ENCODE results near the gene ZNF451.

The ZNF451 gene

GRCh38 chr6:57094689-57095088 is 4.7 kb downstream of the ZNF451 start:
- DNase-seq (ENCODE audit: low read depth), result no peak

- DNase-seq (ENCODE audit: low read depth), result no peak
Observed at GRCh38 chr6:57097596-57097995, 7.6 kb downstream of the ZNF451 start.

DNA sequence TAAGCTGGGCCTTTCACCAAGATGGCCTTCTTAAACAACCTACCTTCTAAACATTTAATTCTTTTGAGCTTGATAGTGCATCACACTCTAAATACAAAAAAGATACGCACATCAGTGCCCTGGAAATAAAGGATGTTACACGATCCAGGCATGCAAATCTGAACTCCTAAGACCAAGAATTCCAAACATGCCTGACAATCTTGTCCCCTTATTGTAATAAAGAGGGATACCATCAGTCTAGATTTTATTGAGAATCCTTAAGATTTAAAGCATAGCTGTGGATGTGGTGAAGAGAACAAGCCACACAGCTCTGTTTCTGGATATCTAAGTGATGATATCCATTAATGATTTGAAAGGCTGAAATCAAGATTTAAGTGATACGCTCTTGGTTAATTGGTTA is 13.0 kb downstream of the ZNF451 start:
- DNase-seq (ENCODE audit: low read depth), result no peak

DNA sequence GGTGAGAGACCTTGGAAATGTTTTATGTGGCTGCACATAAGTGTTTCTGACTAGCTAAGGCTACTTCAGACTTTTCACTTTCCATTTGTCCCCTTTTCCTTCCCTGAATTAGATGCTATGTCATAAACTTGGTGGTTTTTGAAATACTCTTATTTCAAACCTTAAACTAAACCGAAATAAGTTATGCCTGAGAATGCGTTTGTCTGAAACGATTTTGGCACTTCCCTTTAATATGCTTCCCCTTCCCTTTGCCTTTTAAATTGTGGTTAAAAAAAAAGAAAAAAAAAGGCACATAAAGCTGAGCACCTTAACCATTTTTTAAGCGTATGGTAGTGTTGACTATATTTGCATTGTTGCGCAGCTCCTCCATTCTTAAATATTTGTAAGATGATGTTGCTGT is 14.3 kb downstream of the ZNF451 start:
- DNase-seq (ENCODE audit: low read depth), result no peak

- DNase-seq (ENCODE audit: low read depth), result no peak
Observed at GRCh38 chr6:57106990-57107389, 17.0 kb downstream of the ZNF451 start.

DNA sequence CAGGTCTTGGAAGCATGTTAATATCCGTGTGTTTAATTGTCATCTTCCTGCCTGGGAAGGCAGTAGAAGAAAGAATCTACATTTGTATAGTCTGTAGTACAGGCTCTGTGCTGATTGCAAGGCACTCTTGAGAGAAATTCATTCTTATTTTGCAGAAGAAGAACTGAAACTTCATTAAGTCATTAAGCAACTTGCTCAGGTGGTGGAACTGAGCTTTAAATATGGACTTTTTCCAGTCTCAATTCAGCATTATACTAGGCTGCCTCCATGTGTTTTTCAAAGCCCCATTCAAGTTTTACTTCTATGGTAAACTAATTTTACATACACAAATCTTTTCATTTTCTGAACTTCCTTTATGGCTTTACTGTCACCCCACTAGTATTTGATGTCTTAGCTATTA is 18.7 kb downstream of the ZNF451 start:
- DNase-seq (ENCODE audit: low read depth), result no peak

DNA sequence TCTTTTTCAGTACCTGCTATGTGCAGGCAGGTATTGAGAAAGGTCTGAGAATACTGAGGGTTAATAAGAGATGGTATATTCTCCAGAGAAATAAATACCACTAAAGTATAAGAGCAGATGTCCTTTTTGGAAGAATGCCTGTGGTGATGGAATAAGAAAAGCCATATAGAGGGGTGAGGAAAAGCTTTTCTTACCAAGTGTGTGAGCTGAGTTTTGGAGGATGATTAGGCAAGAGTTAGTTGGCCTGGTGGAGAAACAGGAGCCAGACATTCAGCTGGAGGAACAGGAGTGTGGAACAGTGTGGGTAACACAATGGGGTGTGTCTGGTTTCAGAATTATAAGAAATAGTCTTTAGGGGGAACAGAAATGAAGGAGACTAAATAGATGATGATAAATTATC is 19.9 kb downstream of the ZNF451 start:
- DNase-seq (ENCODE audit: low read depth), result no peak

DNA sequence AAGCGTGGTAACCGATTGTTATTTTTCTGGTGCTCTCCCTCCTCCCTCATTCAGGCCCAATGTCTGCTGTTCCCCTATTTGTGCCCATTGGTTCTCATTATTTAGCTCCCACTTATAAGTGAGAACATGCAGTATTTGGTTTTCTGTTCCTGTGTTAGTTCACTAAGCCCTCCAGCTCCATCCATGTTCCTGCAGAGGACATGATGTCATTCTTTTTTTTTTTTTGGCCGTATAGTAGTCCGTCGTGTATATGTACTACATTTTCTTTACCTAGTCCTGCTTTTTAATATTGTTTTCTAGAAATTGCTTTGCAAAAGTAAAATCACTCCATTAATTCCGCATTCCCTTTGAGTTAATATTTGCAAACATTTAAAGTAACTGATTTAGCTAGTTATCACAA is 23.1 kb downstream of the ZNF451 start:
- DNase-seq (ENCODE audit: low read depth), result no peak

DNA sequence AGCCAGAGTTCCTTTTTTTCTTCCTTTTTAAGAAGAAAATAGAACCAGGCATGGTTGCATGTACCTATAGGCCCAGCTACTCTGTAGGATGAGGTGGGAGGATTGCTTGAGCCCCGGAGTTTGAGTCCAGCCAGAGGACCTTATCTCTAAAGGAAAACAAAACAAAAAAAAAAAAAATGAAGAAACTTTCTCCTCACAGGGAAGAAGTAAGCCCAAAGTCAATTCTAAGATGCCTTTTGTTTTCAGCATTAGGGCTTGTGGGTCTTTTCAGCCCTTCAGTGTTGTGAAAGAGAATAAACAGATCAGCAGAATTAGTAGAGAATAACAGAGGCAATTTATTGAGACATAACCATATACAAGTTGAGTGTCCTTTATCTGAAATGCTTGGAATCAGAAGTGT is 26.8 kb downstream of the ZNF451 start:
- DNase-seq (ENCODE audit: low read depth), result no peak

- no peak for DNase-seq (ENCODE audit: low read depth)
Observed at GRCh38 chr6:57117796-57118195, 27.8 kb downstream of the ZNF451 start.

DNA sequence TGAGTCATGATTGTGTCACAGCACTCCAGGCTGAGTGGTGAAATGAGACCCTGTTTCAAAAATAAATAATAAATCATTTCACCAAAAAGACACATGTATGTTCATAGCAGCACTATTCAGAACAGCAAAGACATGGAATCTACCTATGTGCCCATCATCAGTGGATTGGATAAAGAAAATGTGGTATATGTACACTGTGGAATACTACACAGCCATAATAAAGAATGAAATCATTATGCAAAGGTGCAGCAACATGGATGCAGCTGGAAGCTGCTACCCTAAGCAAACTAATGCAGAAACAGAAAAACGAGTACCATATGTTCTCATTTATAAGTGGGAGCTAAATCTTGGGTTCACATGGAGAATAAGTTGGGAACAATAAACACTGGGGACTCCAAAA is 33.1 kb downstream of the ZNF451 start:
- no peak for DNase-seq (ENCODE audit: low read depth)

DNA sequence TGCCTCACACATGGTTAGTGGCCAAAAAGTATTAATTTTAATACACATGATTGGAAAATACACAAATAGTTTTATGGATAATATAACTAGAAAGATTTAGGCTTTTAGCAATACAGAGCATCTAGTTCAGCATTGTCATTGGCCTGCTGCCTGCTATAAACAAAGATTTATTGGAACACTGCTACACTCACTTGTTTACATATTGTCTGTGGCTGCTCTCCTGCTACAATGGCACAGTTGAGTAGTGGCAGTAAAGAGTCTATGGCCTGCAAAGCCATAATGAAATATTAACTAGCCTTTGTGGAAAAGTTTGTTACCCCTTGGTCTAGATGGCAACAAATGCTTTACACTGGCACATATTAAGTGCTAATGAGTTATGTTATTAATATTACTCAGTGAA is 37.8 kb downstream of the ZNF451 start:
- DNase-seq (ENCODE audit: low read depth), result no peak

DNA sequence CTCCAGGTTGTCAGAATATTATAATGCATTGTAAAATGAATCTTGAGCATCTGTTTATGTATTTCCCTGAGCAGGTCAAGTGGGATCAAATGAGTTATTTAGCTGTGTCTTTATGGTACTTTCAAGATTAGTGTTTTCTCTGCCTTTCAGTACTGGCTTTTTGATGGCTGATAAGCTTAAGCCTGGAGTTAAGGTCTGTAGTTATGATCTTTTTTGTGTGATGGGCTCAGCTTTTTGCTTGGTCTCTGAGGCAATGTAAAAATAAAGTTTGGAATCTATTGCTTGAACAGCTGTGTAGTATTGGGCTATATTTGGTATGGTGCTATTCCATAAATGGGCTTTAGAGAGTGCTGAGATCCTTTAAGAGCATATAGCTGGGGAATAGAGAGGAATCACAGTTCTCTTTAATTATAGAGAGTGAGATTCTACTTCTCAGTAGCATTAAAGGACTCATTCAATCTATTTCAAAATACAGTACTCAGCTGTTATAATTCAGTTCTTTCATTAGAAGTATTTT is 40.7 kb downstream of the ZNF451 start:
- DNase-seq (ENCODE audit: low read depth), result no peak

GRCh38 chr6:57134954-57135353 is 45.0 kb downstream of the ZNF451 start:
- DNase-seq (ENCODE audit: low read depth), result no peak

- DNase-seq (ENCODE audit: low read depth), result no peak
Observed at GRCh38 chr6:57135885-57136284, 45.9 kb downstream of the ZNF451 start.

DNA sequence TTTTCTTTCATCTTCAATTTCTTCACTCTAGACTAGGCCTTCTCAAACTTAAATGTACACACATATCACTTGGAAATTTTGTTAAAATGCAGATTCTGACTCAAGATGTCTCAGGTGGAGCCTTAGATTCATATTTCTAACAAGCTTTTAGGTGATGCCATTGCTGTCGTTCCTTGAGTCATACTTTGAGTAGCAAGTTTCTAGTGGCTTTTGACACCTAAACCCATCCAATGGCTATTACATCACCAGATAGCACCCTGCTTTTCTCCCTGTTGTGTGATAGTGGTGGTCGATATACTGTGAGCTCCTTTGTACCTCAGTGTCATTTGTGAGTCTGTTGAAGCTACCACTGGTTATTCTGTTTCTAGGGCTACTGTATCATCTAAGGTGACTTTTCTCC is 47.4 kb downstream of the ZNF451 start:
- DNase-seq (ENCODE audit: low read depth), result no peak

DNA sequence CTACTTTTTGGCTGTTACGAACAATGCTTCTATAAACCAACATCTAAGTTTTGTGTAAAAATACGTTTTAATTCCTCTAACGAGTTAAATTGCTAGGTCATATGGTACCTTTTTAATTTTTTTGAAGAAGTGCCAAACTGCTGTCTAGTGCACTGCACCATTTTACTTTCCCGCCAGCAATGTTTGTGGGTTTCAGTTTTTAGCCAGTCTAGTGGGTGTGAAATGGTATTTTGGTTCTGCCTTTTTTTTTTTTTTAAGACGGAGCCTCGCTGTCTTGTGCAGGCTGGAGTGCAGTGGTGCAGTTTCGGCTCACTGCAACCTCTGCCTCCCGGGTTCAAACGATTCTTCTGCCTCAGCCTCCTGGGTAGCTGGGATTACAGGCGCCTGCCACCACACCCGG is 48.0 kb downstream of the ZNF451 start:
- no peak for DNase-seq (ENCODE audit: low read depth)

DNA sequence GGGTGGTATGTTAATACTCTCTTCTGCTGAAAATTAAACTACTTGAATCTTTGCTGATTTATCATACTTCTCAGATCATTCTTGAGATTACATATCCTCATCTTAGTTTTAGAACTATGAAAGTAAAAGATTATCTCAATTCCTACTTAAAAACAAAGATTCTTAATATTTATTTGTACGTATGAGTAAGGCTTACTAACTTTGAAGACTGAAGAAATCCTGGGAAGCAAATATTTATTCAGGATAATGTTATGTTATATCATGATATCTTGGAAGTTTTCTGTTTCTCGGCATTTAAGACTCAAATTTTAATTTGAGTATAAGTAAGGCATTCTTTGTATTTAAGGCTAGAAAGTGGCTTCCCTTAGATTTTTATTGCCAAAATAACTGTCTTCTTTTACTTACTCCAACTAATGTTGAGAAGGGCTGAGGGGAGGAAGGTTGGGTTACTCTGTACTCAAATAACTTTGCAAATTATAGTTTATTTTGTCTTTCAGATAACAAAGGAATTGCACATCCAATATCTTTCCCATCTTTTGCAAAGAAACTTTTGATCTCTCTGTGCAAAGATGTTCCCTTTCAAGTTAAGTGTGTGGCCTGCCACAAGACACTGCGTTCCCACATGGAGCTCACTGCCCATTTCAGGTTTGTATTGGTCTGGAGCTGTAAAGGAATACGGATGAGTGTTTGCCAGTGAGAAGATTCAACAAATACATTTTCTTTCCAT is 51.6 kb downstream of the ZNF451 start:
- DNase-seq (ENCODE audit: low read depth), result no peak

GRCh38 chr6:57142178-57142525 is 52.2 kb downstream of the ZNF451 start:
- no peak for DNase-seq (ENCODE audit: low read depth)

DNA sequence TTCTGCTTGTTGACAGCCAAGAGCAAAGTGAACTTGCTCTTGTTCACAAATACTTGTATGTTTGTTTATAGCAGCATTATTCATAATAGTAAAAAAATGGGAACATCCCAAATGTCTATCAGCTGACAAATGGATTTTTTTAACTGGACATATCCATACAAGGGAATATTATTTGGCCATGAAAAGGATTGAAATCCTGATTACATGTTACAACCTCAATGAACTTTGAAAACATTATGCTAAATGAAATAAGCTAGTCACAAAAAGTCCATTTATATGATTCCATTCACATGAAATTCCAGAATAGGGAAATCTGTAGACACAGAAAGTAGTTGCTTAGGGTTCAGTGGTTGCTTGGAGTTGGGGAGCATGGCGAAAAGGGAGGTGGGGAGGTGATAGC is 53.7 kb downstream of the ZNF451 start:
- no peak for DNase-seq (ENCODE audit: low read depth)

DNA sequence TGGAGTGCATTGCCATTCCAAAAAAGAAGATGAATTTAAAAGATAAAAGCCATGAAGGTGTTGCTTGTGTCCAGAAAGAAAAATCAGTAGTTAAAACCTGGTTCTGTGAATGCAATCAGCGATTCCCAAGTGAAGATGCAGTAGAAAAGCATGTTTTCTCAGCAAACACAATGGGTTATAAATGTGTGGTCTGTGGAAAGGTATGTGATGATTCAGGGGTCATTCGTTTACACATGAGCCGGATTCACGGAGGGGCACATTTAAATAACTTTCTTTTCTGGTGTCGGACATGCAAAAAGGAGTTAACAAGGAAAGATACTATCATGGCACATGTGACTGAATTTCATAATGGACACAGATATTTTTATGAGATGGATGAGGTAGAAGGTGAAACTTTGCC is 57.4 kb downstream of the ZNF451 start:
- no peak for DNase-seq (ENCODE audit: low read depth)

DNA sequence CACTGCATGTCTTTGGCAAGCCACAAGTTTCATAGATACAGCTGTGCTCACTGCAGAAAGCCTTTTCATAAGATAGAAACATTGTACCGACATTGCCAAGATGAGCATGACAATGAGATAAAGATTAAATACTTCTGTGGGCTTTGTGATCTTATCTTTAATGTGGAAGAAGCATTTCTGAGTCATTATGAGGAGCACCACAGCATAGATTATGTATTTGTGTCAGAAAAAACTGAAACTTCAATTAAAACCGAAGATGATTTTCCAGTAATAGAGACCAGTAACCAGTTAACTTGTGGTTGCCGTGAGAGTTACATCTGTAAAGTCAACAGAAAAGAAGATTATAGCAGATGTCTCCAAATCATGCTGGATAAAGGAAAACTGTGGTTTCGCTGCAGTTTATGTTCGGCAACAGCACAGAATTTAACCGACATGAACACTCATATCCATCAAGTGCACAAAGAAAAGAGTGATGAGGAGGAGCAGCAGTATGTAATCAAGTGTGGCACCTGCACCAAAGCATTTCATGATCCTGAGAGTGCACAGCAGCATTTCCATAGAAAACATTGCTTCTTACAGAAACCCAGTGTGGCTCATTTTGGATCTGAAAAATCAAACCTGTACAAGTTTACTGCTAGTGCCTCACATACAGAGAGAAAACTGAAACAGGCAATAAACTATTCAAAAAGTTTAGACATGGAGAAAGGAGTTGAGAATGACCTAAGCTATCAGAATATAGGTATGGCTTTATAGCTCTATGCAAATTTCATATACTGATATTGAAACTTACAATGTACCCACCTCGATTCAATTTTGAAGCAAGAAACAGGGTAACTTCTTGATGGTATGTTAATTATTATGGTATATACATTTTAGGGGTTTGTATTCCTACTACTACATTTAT is 58.2 kb downstream of the ZNF451 start:
- no peak for DNase-seq (ENCODE audit: low read depth)

GRCh38 chr6:57158658-57159057 is 68.7 kb downstream of the ZNF451 start:
- DNase-seq (ENCODE audit: low read depth), result no peak

Measured in stimulated activated CD8-positive, alpha-beta memory T cell treated with anti-CD3 and anti-CD28 coated beads, Interleukin-7, amount 100 ng/mL, for 24 hours (primary cell).